ENCODE results near the gene ZNF783. TPM values are rescaled to one million over a fixed set of nuclear protein-coding genes. Genes with fewer than 3 reads are reported as not detected.

The ZNF783 gene
- total RNA-seq, 6 experiments from 2014 or later: 1.5 to 4.9 (median 3.0) TPM

- no peak for DNase-seq
- no peaks in the 10 kb centered on the region for H3K36me3 ChIP-seq
- 91% methylated on average over 11 of the region's 55 CpGs for WGBS (ENCODE audit: insufficient coverage, low coverage, low lambda C conversion rate, missing lambda C conversion rate)
- no peak overlapping the region for H3K4me3 ChIP-seq
- ATAC-seq: no peak
- H3K4me1 ChIP-seq: no peaks in the 10 kb centered on the region
- TF ChIP-seq CTCF (IDR thresholded peaks at IDR 0.05) (no peak), POLR2A (IDR thresholded peaks at IDR 0.05) (no peak)
- no peaks in the 10 kb centered on the region for H3K27me3 ChIP-seq
- H3K27ac ChIP-seq: no peak overlapping the region
- H3K9me3 ChIP-seq: no peaks in the 10 kb centered on the region
- intact Hi-C loops (cut with DNase I): no loop called here
Measured at GRCh38 chr7:149294634-149295480, 32.9 kb downstream of the ZNF783 start.

GRCh38 chr7:149295481-149295850, 33.5 kb downstream of the ZNF783 start:
- no peak for TF ChIP-seq CTCF (IDR thresholded peaks at IDR 0.05)
- H3K27me3 ChIP-seq: no peaks in the 10 kb centered on the region
- H3K27ac ChIP-seq: no peak overlapping the region
- H3K4me1 ChIP-seq: no peaks in the 10 kb centered on the region
- DNase-seq: no peak
- H3K36me3 ChIP-seq: no peaks in the 10 kb centered on the region
- intact Hi-C loops (cut with DNase I): no loop called here
- H3K4me3 ChIP-seq: no peak overlapping the region
- no CpG with 5 or more reads among the region's 6 CpGs for WGBS (ENCODE audit: insufficient coverage, low coverage, low lambda C conversion rate, missing lambda C conversion rate)
- no peak for ATAC-seq
- no peaks in the 10 kb centered on the region for H3K9me3 ChIP-seq

GRCh38 chr7:149296368-149296767, 34.4 kb downstream of the ZNF783 start:
- H3K4me3 ChIP-seq: no peak overlapping the region
- ATAC-seq (no peak), DNase-seq (no peak)
- no peaks in the 10 kb centered on the region for H3K4me1 ChIP-seq
- H3K36me3 ChIP-seq: no peaks in the 10 kb centered on the region
- TF ChIP-seq POLR2A (IDR thresholded peaks at IDR 0.05) (no peak), CTCF (IDR thresholded peaks at IDR 0.05) (no peak)
- no peaks in the 10 kb centered on the region for H3K9me3 ChIP-seq
- intact Hi-C loops (cut with DNase I): no loop called here
- H3K27ac ChIP-seq: no peak overlapping the region
- H3K27me3 ChIP-seq: no peaks in the 10 kb centered on the region
- WGBS (ENCODE audit: insufficient coverage, low coverage, low lambda C conversion rate, missing lambda C conversion rate): no CpG with 5 or more reads among the region's 4 CpGs

GRCh38 chr7:149297034-149297755, 35.2 kb downstream of the ZNF783 start:
- Histone ChIP-seq H3K4me3 (no peak overlapping the region), H3K27ac (no peak overlapping the region), H3K4me1 (no peaks in the 10 kb centered on the region), H3K9me3 (no peaks in the 10 kb centered on the region), H3K36me3 (no peaks in the 10 kb centered on the region), H3K27me3 (no peaks in the 10 kb centered on the region)
- ATAC-seq: no peak
- intact Hi-C loops (cut with DNase I): no loop called here
- TF ChIP-seq CTCF (IDR thresholded peaks at IDR 0.05): no peak
- 71% methylated on average over 4 of the region's 5 CpGs for WGBS (ENCODE audit: insufficient coverage, low coverage, low lambda C conversion rate, missing lambda C conversion rate)
- no peak for DNase-seq
